Neural cell (in vitro differentiated cells): ENCODE measurements around the gene FDPS. TPM values are rescaled to one million over a fixed set of nuclear protein-coding genes. Genes with fewer than 3 reads are reported as not detected.
A peak's percentile ranks its signal among the peaks of the same experiment; 100 is the strongest.

Experiments
- H2AFZ ChIP-seq: fragments of 200-600, 300-800 bp; sonication (generic), shearing (Covaris generic); 2 replicates; pipeline ENCODE4 v1.6.0; 2014; ENCODE audit warnings: low read depth, mild to moderate bottlenecking, antibody characterized with exemption, low read length, moderate library complexity
- H3F3A ChIP-seq: fragments of 200-600 bp; shearing (Covaris generic); 2 replicates; pipeline ENCODE4 v1.6.1; 2016; ENCODE audit warnings: mild to moderate bottlenecking, moderate library complexity, mixed read lengths, antibody characterized with exemption, low read length; ENCODE audit not compliant: insufficient read depth, poor library complexity, severe bottlenecking
- H3K27ac ChIP-seq: fragments of 200-600, 300-800 bp; sonication (generic), shearing (Covaris generic); 2 replicates; pipeline ENCODE4 v1.5.1; 2014; ENCODE audit warnings: mild to moderate bottlenecking, low read length, moderate library complexity
- H3K27me3 ChIP-seq: fragments of 300-800, 200-600 bp; sonication (generic), shearing (Covaris generic); 2 replicates; pipeline ENCODE4 v1.6.0; 2014; ENCODE audit warnings: mild to moderate bottlenecking, low read depth, low read length, moderate library complexity; ENCODE audit not compliant: insufficient read depth
- H3K36me3 ChIP-seq: fragments of 300-800, 200-600 bp; sonication (generic), shearing (Covaris generic); 2 replicates; pipeline ENCODE4 v1.5.1; 2014; ENCODE audit warnings: mild to moderate bottlenecking, antibody characterized with exemption, low read length, moderate library complexity; ENCODE audit not compliant: insufficient read depth
- H3K4me2 ChIP-seq: fragments of 300-800, 200-600 bp; sonication (generic), shearing (Covaris generic); 2 replicates; pipeline ENCODE4 v1.6.0; 2014; ENCODE audit warnings: mild to moderate bottlenecking, low read length
- H3K4me3 ChIP-seq: fragments of 300-800, 200-600 bp; sonication (generic), shearing (Covaris generic); 2 replicates; pipeline ENCODE4 v1.5.1; 2014; ENCODE audit warnings: mild to moderate bottlenecking, low read length, moderate library complexity
- H3K79me2 ChIP-seq: fragments of 200-600 bp; shearing (Covaris generic); replicated peaks from 2 replicates; pipeline ENCODE4 v1.6.0; 2014; ENCODE audit warnings: mild to moderate bottlenecking, low read length, moderate library complexity; ENCODE audit not compliant: insufficient read depth
- H3K9ac ChIP-seq: fragments of 300-800, 200-600 bp; sonication (generic), shearing (Covaris generic); 2 replicates; pipeline ENCODE4 v1.6.1; 2016; ENCODE audit warnings: mild to moderate bottlenecking, low read length, mixed read lengths
- H3K9me2 ChIP-seq: fragments of 200-600 bp; shearing (Covaris generic); 2 replicates; pipeline ENCODE4 v1.6.1; 2016; ENCODE audit warnings: mild to moderate bottlenecking, low read length, mixed read lengths; ENCODE audit not compliant: insufficient read depth
- H3K9me3 ChIP-seq: fragments of 200-600, 300-800 bp; sonication (generic), shearing (Covaris generic); 2 replicates; pipeline ENCODE4 v1.6.1; 2016; ENCODE audit warnings: mild to moderate bottlenecking, mixed run types, low read length, moderate library complexity, mixed read lengths
- H4K20me1 ChIP-seq: fragments of 200-600 bp; shearing (Covaris generic); 2 replicates; pipeline ENCODE4 v1.6.1; 2016; ENCODE audit warnings: mild to moderate bottlenecking, mixed run types; ENCODE audit not compliant: insufficient read depth
- CTCF ChIP-seq: fragments of 450-650 bp; IDR thresholded peaks from 2 replicates; pipeline ENCODE4 v1.5.1; 2014; ENCODE audit warnings: antibody characterized with exemption, mild to moderate bottlenecking, moderate library complexity; ENCODE audit not compliant: poor library complexity, severe bottlenecking
- EP300 ChIP-seq: fragments of 450-650 bp; conservative IDR thresholded peaks from 2 replicates; pipeline ENCODE4 v1.6.1; 2014; ENCODE audit warnings: antibody characterized with exemption, mild to moderate bottlenecking, moderate library complexity; ENCODE audit not compliant: poor library complexity, severe bottlenecking
- EZH2 ChIP-seq: fragments of 200-600, 300-800 bp; shearing (Covaris generic), sonication (generic); IDR thresholded peaks from 2 replicates; pipeline ENCODE4 v1.6.1; 2014; ENCODE audit warnings: antibody characterized with exemption, low read length, borderline replicate concordance, mild to moderate bottlenecking; ENCODE audit not compliant: insufficient read depth, poor library complexity, severe bottlenecking
- MXI1 ChIP-seq: fragments of 450-650 bp; conservative IDR thresholded peaks from 2 replicates; pipeline ENCODE4 v1.6.1; 2014; ENCODE audit warnings: antibody characterized with exemption, mild to moderate bottlenecking; ENCODE audit not compliant: poor library complexity, severe bottlenecking
- POLR2AphosphoS5 ChIP-seq: IDR thresholded peaks from 2 replicates; pipeline ENCODE4 v1.6.1; 2012
- RAD21 ChIP-seq: fragments of 450-650 bp; conservative IDR thresholded peaks from 2 replicates; pipeline ENCODE4 v1.6.1; 2014; ENCODE audit warnings: antibody characterized with exemption, mild to moderate bottlenecking, moderate library complexity
- REST ChIP-seq: IDR thresholded peaks from 2 replicates; pipeline ENCODE4 v1.6.1; 2012; ENCODE audit warnings: borderline replicate concordance
- SMC3 ChIP-seq: fragments of 450-650 bp; conservative IDR thresholded peaks from 2 replicates; pipeline ENCODE4 v1.6.1; 2014; ENCODE audit warnings: antibody characterized with exemption, mild to moderate bottlenecking, moderate library complexity; ENCODE audit not compliant: poor library complexity
- TAF1 ChIP-seq: IDR thresholded peaks from 2 replicates; pipeline ENCODE4 v1.6.1; 2012; ENCODE audit warnings: low read depth
- polyA minus RNA-seq: library from RNA; depleted of rRNA, polyadenylated mRNA; stranded (reverse); fragments of >200 nt; gene quantifications from 2 replicates; pipeline ENCODE4 v1.2.3, GENCODE V29; 2014
- polyA plus RNA-seq: library from polyadenylated mRNA; depleted of rRNA; stranded (reverse); fragments of >200 nt; gene quantifications from 2 replicates; pipeline ENCODE4 v1.2.3, GENCODE V29; 2014

The FDPS gene
- polyA plus RNA-seq (235 and 257 TPM in 2 replicates), polyA minus RNA-seq (109 and 116 TPM in 2 replicates)

- Histone ChIP-seq H3F3A (no peaks in the 10 kb centered on the region), H3K27me3 (no peaks in the 10 kb centered on the region), H3K27ac (peak within 1 kb of the TSS; percentile 93), H3K9me3 (no peaks in the 10 kb centered on the region), H3K9me2 (no peaks in the 10 kb centered on the region), H3K9ac (peak within 1 kb of the TSS; percentile 91), H3K36me3 (no peaks in the 10 kb centered on the region), H3K4me3 (peak within 1 kb of the TSS; percentile 88), H4K20me1 (no peaks in the 10 kb centered on the region), H3K4me2 (peak within 1 kb of the TSS; percentile 90), H2AFZ (peak within 1 kb of the TSS; percentile 61), H3K79me2 (peaks cover 23% of the 10 kb centered on the region)
- TF ChIP-seq MXI1 (peak; percentile 77), REST (peak; percentile 58), POLR2AphosphoS5 (peak; percentile 72), EZH2 (no peak), EP300 (peak; percentile 85), TAF1 (peak; percentile 50), SMC3 (peak; percentile 25), RAD21 (no peak), CTCF (no peak)
These were observed at the start of gene FDPS for GRCh38 chr1:155308493-155309422. FDPS (plus strand) TSS chr1:155308866; CDS start chr1:155309790, 924 bp downstream.

GRCh38 chr1:155260276-155260675 lies 48.4 kb upstream of the FDPS start:
- H3K27ac ChIP-seq = no peak overlapping the region
- no peaks in the 10 kb centered on the region for H3K36me3 ChIP-seq
- H3F3A ChIP-seq = peaks cover 4% of the 10 kb centered on the region
- H3K9ac ChIP-seq = no peak overlapping the region
- no peak overlapping the region for H3K4me2 ChIP-seq
- H2AFZ ChIP-seq = no peak overlapping the region
- no peaks in the 10 kb centered on the region for H3K27me3 ChIP-seq
- H3K9me2 ChIP-seq = no peaks in the 10 kb centered on the region
- TF ChIP-seq REST (no peak), MXI1 (no peak), TAF1 (no peak), RAD21 (no peak), EP300 (no peak), SMC3 (no peak), EZH2 (no peak), POLR2AphosphoS5 (no peak), CTCF (no peak)
- H3K4me3 ChIP-seq = no peak overlapping the region
- H4K20me1 ChIP-seq = no peaks in the 10 kb centered on the region
- H3K79me2 ChIP-seq = peaks cover 16% of the 10 kb centered on the region
- no peaks in the 10 kb centered on the region for H3K9me3 ChIP-seq
